Naive thymus-derived CD8-positive, alpha-beta T cell (primary cell): Measurements from ENCODE around the gene HSBP1L1. TPM values are rescaled to one million over a fixed set of nuclear protein-coding genes. Genes with fewer than 3 reads are reported as not detected.
A peak's percentile ranks its signal among the peaks of the same experiment; 100 is the strongest.

Experiments
- ATAC-seq, 2 donors: fragments of 150-1000 bp; cut with Tn5 transposase in 1 of 2; sonication (Bioruptor Pico), chemical (Tn5 transposase) in 1 of 2; 1 replicate in 1 of 2; 2 replicates in 1 of 2; pipeline ENCODE4 v1.10.0; 2021; ENCODE audit warnings: mild to moderate bottlenecking in 2 of 2, moderate library complexity in 2 of 2
- POLR2A ChIA-PET: fragments of 350-600 bp; sonication (Branson Sonifier 250); formaldehyde crosslinking; loops from one replicate; lab custom pipeline; 2021; ENCODE audit warnings: antibody characterized with exemption; lab: Charles Lee
- DNase-seq, 10 donors: peaks; one replicate each; pipeline versions ENCODE4 v3.0.0 to v3.0.0-alpha.2; 2020 to 2022
- H3K27ac Mint-ChIP-seq, 10 donors: one replicate each; pipeline ENCODE4 v1.8.0; 2020 to 2022; ENCODE audit warnings: mild to moderate bottlenecking in 10 of 10, mixed read lengths in 10 of 10, moderate library complexity in 4 of 10, inconsistent platforms in 1 of 10
- H3K27me3 Mint-ChIP-seq, 5 donors: one replicate each; pipeline ENCODE4 v1.8.0; 2021 to 2022; ENCODE audit warnings: mixed read lengths in 5 of 5
- H3K36me3 Mint-ChIP-seq, 3 donors: one replicate each; pipeline ENCODE4 v1.8.0; 2020 to 2022; ENCODE audit warnings: mixed read lengths in 3 of 3, mild to moderate bottlenecking in 2 of 3, inconsistent platforms in 1 of 3
- H3K4me1 Mint-ChIP-seq, 4 donors: one replicate each; pipeline ENCODE4 v1.8.0; 2021 to 2022; ENCODE audit warnings: mixed read lengths in 4 of 4
- H3K4me3 Mint-ChIP-seq, 10 donors: one replicate each; pipeline ENCODE4 v1.8.0; 2020 to 2022; ENCODE audit warnings: mild to moderate bottlenecking in 10 of 10, mixed read lengths in 10 of 10, moderate library complexity in 6 of 10, inconsistent platforms in 1 of 10
- H3K9me3 Mint-ChIP-seq, 9 donors: one replicate each; pipeline ENCODE4 v1.8.0; 2020 to 2022; ENCODE audit warnings: mixed read lengths in 9 of 9, mild to moderate bottlenecking in 3 of 9, inconsistent platforms in 1 of 9, moderate library complexity in 1 of 9
- polyA plus RNA-seq, 3 donors: library from polyadenylated mRNA; unstranded; fragments of 300-500 nt; fragmentation: Illumina TruSeq; gene quantifications; one replicate each; pipeline ENCODE4 v1.2.3, GENCODE V29; 2021
- total RNA-seq, 8 experiments: library from RNA in 2 of 8; stranded (reverse) in 2 of 8; gene quantifications; one replicate each; pipeline ENCODE4 v1.2.3 and lab custom pipeline; 2021 to 2026

The HSBP1L1 gene
- total and polyA plus RNA-seq, 5 experiments from 2014 or later: 11.2 to 54.5 (median 24.5) TPM

- ATAC-seq: no peak
- POLR2A ChIA-PET: no interaction called here
- Mint-ChIP-seq H3K27ac (peak overlapping the region in 7 of 10 donors; percentile 45 to 84 (median 56)), H3K4me3 (no peak overlapping the region), H3K36me3 (peaks cover 0 to 73% (median 19%) of the 10 kb centered on the region in 3 donors), H3K4me1 (peaks cover 7 to 25% (median 17%) of the 10 kb centered on the region in 4 donors), H3K9me3 (no peaks in the 10 kb centered on the region), H3K27me3 (no peaks in the 10 kb centered on the region)
- DNase-seq: no peak
Observed at GRCh38 chr18:79971211-79971952, 6.9 kb downstream of the HSBP1L1 start.

- Mint-ChIP-seq H3K4me1 (peaks cover 7 to 26% (median 16%) of the 10 kb centered on the region in 4 donors), H3K9me3 (no peaks in the 10 kb centered on the region), H3K4me3 (no peak overlapping the region), H3K27me3 (no peaks in the 10 kb centered on the region), H3K36me3 (peaks cover 0 to 74% (median 19%) of the 10 kb centered on the region in 3 donors), H3K27ac (peak overlapping the region in 3 of 10 donors; percentile 51 to 84 (median 58))
- no peak for ATAC-seq
- no peak for DNase-seq
- POLR2A ChIA-PET: no interaction called here
Observed at GRCh38 chr18:79971986-79972385, 7.5 kb downstream of the HSBP1L1 start.

- peaks cover 6 to 26% (median 17%) of the 10 kb centered on the region in 4 donors for H3K4me1 Mint-ChIP-seq
- H3K4me3 Mint-ChIP-seq: peak overlapping the region in 1 of 10 donors; percentile 8
- POLR2A ChIA-PET: no interaction called here
- ATAC-seq: no peak
- H3K9me3 Mint-ChIP-seq: no peaks in the 10 kb centered on the region
- peaks cover 0 to 75% (median 19%) of the 10 kb centered on the region in 3 donors for H3K36me3 Mint-ChIP-seq
- H3K27me3 Mint-ChIP-seq: no peaks in the 10 kb centered on the region
- peak overlapping the region in 6 of 10 donors; percentile 7 to 62 (median 27) for H3K27ac Mint-ChIP-seq
- no peak for DNase-seq
Observed at GRCh38 chr18:79972720-79973119, 8.3 kb downstream of the HSBP1L1 start.

- no peaks in the 10 kb centered on the region for H3K27me3 Mint-ChIP-seq
- no peaks in the 10 kb centered on the region for H3K9me3 Mint-ChIP-seq
- no peak overlapping the region for H3K4me3 Mint-ChIP-seq
- H3K27ac Mint-ChIP-seq: peak overlapping the region in 2 of 10 donors; percentile 27 to 59
- POLR2A ChIA-PET: no interaction called here
- H3K36me3 Mint-ChIP-seq: peaks cover 0 to 75% (median 19%) of the 10 kb centered on the region in 3 donors
- ATAC-seq (no peak), DNase-seq (no peak)
- peaks cover 11 to 30% (median 22%) of the 10 kb centered on the region in 4 donors for H3K4me1 Mint-ChIP-seq
Observed at GRCh38 chr18:79973517-79973916, 9.1 kb downstream of the HSBP1L1 start.

GRCh38 chr18:79974025-79974654 is 9.7 kb downstream of the HSBP1L1 start:
- H3K36me3 Mint-ChIP-seq: peaks cover 0 to 78% (median 19%) of the 10 kb centered on the region in 3 donors
- peaks cover 11 to 32% (median 22%) of the 10 kb centered on the region in 4 donors for H3K4me1 Mint-ChIP-seq
- POLR2A ChIA-PET: interaction anchor here (1.2 kb wide), 1 partner anchor 9 kb away, joined by 5 read pairs; the partner anchor contains the start of gene HSBP1L1
- peak overlapping the region in 2 of 10 donors; percentile 25 to 29 for H3K27ac Mint-ChIP-seq
- no peaks in the 10 kb centered on the region for H3K27me3 Mint-ChIP-seq
- DNase-seq: no peak
- no peaks in the 10 kb centered on the region for H3K9me3 Mint-ChIP-seq
- no peak overlapping the region for H3K4me3 Mint-ChIP-seq
- no peak for ATAC-seq

- H3K4me1 Mint-ChIP-seq: peaks cover 17 to 36% (median 28%) of the 10 kb centered on the region in 4 donors
Observed at GRCh38 chr18:79975043-79975442, 10.6 kb downstream of the HSBP1L1 start.

GRCh38 chr18:79975985-79976680 is 11.7 kb downstream of the HSBP1L1 start:
- DNase-seq (no peak), ATAC-seq (no peak)
- POLR2A ChIA-PET: interaction anchor here (0.9 kb wide), 1 partner anchor 12 kb away, joined by 3 read pairs; the partner anchor contains the start of gene HSBP1L1
- Mint-ChIP-seq H3K36me3 (peaks cover 0 to 79% (median 13%) of the 10 kb centered on the region in 3 donors), H3K4me1 (peaks cover 17 to 41% (median 36%) of the 10 kb centered on the region in 4 donors), H3K4me3 (no peak overlapping the region), H3K9me3 (no peaks in the 10 kb centered on the region), H3K27me3 (no peaks in the 10 kb centered on the region), H3K27ac (peak overlapping the region in 6 of 10 donors; percentile 4 to 57 (median 52))

More at GRCh38 chr18:79975043-79975442, 10.6 kb downstream of the HSBP1L1 start:
- Mint-ChIP-seq H3K4me3 (peak overlapping the region in 1 of 10 donors; percentile 20), H3K36me3 (peaks cover 0 to 84% (median 17%) of the 10 kb centered on the region in 3 donors), H3K9me3 (no peaks in the 10 kb centered on the region), H3K27ac (peak overlapping the region in 4 of 10 donors; percentile 29 to 70 (median 59)), H3K27me3 (no peaks in the 10 kb centered on the region)
- DNase-seq: no peak
- POLR2A ChIA-PET: interaction anchor here (1.2 kb wide), 1 partner anchor 10 kb away, joined by 5 read pairs; the partner anchor contains the start of gene HSBP1L1
- no peak for ATAC-seq

- DNase-seq (no peak), ATAC-seq (no peak)
- H3K4me1 Mint-ChIP-seq: peaks cover 31 to 70% (median 67%) of the 10 kb centered on the region in 4 donors
- H3K4me3 Mint-ChIP-seq: no peak overlapping the region
- no peaks in the 10 kb centered on the region for H3K27me3 Mint-ChIP-seq
- POLR2A ChIA-PET: no interaction called here
- no peaks in the 10 kb centered on the region for H3K9me3 Mint-ChIP-seq
- H3K27ac Mint-ChIP-seq: peak overlapping the region in 5 of 10 donors; percentile 29 to 75 (median 72)
- H3K36me3 Mint-ChIP-seq: peaks cover 0 to 63% (median 0%) of the 10 kb centered on the region in 3 donors
Observed at GRCh38 chr18:79979843-79980242, 15.4 kb downstream of the HSBP1L1 start.

GRCh38 chr18:79980585-79980984 is 16.1 kb downstream of the HSBP1L1 start:
- DNase-seq: no peak
- Mint-ChIP-seq H3K9me3 (no peaks in the 10 kb centered on the region), H3K27ac (peak overlapping the region in 5 of 10 donors; percentile 23 to 50 (median 41)), H3K36me3 (peaks cover 0 to 63% (median 0%) of the 10 kb centered on the region in 3 donors), H3K4me3 (peak overlapping the region in 1 of 10 donors; percentile 26), H3K4me1 (peaks cover 30 to 75% (median 69%) of the 10 kb centered on the region in 4 donors), H3K27me3 (no peaks in the 10 kb centered on the region)
- POLR2A ChIA-PET: no interaction called here
- no peak for ATAC-seq

GRCh38 chr18:79982736-79983135 is 18.3 kb downstream of the HSBP1L1 start:
- DNase-seq (peak in 3 of 10 donors; percentile 16 to 35 (median 20)), ATAC-seq (peak; percentile 36 to 59)
- peaks cover 36 to 86% (median 82%) of the 10 kb centered on the region in 4 donors for H3K4me1 Mint-ChIP-seq

GRCh38 chr18:79983253-79983652 is 18.8 kb downstream of the HSBP1L1 start:
- ATAC-seq (no peak), DNase-seq (no peak)
- peaks cover 0 to 56% (median 0%) of the 10 kb centered on the region in 3 donors for H3K36me3 Mint-ChIP-seq
- POLR2A ChIA-PET: interaction anchor here (0.8 to 1.0 kb wide), 2 partner anchors 16 to 22 kb away, joined by 3 read pairs; no protein-coding TSS in a partner anchor
- peak overlapping the region in 7 of 10 donors; percentile 20 to 73 (median 28) for H3K4me3 Mint-ChIP-seq
- no peaks in the 10 kb centered on the region for H3K27me3 Mint-ChIP-seq
- peak overlapping the region in 6 of 10 donors; percentile 38 to 85 (median 78) for H3K27ac Mint-ChIP-seq
- H3K4me1 Mint-ChIP-seq: peaks cover 32 to 81% (median 79%) of the 10 kb centered on the region in 4 donors
- no peaks in the 10 kb centered on the region for H3K9me3 Mint-ChIP-seq

More at GRCh38 chr18:79982736-79983135, 18.3 kb downstream of the HSBP1L1 start:
- POLR2A ChIA-PET: interaction anchor here (0.8 to 1.0 kb wide), 2 partner anchors 15 to 21 kb away, joined by 3 read pairs; no protein-coding TSS in a partner anchor
- Mint-ChIP-seq H3K27ac (peak overlapping the region; percentile 37 to 89 (median 80)), H3K27me3 (no peaks in the 10 kb centered on the region), H3K36me3 (peaks cover 0 to 61% (median 0%) of the 10 kb centered on the region in 3 donors), H3K4me3 (peak overlapping the region in 7 of 10 donors; percentile 23 to 76 (median 48)), H3K9me3 (no peaks in the 10 kb centered on the region)
